HG03520 (cell line): ENCODE data around the gene SORCS2.
"Not testable (repeated sequence)": the region's sequence is repeated elsewhere in the genome, so short reads cannot be mapped to it uniquely, and the experiment has no call there.

Source experiments
- ATAC-seq: cut with Tn5 transposase; IDR thresholded peaks from one replicate; pipeline ENCODE4 v1.9.1; 2021; ENCODE audit warnings: mild to moderate bottlenecking, moderate library complexity; ENCODE audit not compliant: unreplicated experiment

Gene SORCS2

DNA sequence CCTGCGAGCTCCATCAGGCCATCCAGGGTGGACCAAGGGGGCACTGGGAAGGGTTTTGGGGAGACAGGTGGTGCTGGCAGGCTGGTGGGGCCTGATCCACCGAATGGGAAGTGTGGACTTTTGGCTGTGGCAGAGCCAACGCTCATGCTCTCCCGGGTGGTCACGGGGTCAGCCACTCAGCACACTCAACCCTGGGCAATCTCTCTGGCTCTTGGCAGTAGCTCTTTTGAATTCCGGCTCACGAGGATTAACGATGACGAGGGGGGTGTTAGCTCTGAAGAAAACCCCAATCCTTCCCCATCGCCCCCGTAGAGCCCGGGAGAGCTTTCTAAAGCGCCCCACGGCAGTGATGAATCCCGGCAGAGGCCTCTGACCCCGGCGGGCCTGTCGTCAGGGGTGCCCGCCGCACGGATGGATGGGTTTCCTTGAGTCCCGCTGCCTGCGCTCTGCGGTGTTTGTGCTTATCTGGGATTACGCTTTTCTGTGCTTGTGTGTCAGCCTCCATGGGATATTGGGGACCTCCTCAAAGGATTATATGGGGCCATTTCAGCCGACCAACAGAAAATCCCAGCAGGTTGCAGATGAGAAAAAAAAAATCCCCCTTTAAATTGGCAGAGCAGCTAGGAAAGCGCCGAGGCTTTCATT, 399.2 kb downstream of the SORCS2 start:
- ATAC-seq, result no peak

DNA sequence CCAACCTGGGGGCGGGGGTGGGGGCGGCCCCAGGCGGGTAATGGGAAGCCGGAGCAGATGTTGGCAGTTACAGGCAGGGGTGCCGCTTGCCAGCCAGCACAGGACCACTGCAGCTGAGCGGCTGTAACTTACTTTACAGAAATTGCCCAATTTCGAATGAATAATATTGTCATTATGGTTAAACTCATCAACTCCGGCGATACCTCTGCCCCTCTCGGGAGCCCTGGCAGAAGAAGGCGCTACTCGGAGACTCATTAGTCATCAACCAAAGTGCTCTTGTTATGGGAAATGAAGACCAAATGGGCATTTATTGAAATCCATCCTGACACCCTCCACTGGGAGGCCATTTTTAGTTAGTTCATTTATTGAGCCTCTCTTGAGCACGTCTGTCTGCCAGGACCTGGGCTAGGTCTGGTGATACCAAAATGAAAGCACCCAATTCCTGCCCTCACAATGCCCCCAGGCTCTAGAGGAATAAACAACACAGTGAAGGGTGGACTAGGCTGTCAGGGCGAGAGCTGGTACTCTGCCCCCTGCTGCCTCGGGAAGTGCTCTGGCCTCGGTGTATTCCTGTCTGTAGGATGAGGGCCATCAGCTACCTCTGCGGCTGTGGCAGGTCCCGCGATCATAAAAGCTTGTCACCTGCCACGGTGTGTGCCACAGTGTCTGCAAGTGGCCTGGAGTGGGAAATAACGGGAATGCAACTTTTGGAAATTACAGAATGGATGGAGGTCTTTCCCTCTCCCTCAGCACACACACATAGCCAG, 401.5 kb downstream of the SORCS2 start:
- ATAC-seq, result no peak

DNA sequence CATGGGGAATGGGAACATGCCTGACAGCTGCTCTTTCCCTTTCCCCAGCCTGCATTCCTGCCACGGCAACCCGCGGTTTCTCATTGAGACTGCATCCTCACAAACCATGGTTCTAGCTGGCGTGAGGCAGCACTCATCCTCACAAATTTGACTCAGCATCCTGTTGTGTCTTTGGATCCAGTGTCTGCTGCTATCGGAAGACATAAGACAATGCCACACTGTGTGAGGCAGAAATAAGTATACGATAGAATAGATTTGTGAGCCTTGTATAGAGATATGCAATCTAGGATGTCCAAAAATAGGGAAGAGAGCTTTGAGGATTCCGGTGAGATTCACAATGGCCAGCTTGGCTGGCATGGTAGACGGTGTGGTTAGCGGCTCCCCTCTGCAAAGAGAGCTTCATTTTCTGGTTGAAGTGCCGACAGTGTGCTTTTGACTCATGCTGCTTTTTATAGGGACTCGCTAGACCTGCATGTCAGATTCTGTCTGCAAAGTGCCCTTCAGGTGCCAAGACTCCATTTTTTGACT, 403.7 kb downstream of the SORCS2 start:
- no peak for ATAC-seq

DNA sequence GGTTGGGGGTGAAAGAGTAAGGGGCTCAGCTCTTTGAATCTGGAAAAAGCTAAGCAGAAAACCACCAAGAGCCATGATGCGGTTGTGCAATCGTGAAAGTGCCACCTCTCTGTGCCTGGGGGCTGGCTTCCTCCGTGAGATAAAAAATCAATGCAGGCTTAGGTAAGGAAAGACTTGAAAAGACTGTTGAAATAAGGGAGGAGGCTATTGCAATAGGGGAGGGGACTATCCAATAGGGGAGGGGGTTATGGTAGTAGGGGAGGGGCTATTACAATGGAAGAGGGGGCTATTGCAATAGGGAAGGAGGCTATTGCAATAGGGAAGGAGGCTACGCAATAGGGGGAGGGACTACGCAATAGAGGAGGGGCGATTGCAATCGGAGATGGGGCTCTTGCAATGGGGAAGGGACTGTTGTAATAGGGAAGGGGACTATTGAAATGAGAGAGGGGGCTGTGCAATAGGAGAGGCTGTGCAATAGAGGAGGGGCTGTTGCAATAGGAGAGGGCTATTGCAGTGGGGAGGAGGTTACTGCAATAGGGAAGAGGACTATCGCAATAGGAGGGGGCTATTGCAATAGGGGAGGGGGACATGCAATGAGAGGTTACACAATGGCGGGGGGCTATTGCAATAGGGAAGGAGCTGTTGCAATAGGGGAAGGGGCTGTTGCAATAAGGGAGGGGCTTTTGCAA, 404.7 kb downstream of the SORCS2 start:
- ATAC-seq, result no peak

DNA sequence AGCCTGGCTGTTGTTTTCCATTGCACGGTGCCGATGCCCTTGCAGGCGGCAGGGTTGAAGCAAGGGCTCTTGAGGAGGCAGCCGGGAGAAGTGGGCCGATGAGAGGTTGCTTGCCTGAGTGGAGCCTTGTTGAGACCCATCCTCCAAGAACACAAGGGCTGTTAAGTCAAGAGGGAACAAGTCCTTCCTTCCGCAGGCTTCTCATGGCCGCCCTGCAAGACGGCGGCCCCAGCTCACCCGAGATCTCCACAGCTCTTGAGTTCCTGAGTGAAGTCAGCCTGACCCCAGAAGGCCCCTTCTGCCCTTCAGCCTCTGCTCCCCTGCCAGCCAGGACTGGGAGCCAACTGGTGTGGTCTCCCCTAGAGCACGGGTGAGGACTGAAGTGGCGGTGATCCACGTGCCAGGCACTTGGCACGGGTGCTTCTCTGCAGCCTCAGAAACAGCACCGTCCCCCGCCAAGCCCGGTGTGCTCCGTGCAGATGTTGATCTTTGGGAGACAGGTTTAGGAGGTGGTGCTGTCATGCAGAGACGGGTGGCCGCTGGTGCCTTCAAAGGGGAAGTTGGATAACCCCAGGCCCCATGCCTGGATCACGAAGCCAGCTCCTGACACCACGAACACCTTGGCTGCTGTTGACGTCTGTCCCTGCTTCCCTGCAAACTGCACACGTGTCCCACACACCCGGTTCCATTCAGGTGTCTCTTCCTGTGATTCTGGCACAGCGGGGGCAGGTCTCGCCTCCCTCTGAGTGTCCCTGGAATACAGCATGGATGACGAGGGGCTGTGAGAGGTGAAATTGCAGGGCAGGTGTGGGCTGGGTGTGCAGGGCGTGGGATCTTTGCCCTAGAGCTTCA, 406.8 kb downstream of the SORCS2 start:
- no peak for ATAC-seq

DNA sequence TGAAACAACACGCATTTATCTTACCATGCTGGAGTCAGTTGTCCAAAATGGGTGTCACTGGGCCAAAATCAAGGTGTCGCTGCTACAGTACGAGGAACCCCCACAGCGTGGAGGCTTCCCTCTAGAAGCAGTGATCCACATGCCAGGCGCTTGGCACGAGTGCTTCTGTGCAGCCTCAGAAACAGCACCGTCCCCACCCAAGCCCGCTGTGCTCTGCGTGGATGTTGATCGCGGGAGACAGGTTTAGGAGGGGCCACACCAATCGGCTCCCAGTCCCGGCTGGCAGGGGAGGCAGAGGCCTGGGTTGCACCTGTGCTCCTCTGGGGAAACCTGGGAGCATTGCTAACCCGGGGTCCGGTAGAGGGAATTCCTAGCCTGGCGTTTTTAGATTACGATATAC, 407.9 kb downstream of the SORCS2 start:
- ATAC-seq, result no peak

DNA sequence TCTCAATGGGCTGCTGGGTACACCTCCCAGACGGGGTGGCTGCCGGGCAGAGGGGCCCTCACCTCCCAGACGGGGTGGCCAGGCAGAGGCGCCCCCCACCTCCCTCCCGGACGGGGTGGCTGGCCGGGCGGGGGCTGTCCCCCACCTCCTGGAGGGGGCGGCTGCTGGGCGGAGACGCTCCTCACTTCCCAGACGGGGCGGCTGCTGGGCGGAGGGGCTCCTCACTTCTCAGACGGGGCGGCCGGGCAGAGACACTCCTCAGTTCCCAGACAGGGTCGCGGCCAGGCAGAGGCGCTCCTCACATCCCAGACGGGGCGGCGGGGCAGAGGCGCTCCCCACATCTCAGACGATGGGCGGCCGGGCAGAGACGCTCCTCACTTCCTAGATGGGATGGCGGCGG, 409.8 kb downstream of the SORCS2 start:
- ATAC-seq, result not testable (repeated sequence)

DNA sequence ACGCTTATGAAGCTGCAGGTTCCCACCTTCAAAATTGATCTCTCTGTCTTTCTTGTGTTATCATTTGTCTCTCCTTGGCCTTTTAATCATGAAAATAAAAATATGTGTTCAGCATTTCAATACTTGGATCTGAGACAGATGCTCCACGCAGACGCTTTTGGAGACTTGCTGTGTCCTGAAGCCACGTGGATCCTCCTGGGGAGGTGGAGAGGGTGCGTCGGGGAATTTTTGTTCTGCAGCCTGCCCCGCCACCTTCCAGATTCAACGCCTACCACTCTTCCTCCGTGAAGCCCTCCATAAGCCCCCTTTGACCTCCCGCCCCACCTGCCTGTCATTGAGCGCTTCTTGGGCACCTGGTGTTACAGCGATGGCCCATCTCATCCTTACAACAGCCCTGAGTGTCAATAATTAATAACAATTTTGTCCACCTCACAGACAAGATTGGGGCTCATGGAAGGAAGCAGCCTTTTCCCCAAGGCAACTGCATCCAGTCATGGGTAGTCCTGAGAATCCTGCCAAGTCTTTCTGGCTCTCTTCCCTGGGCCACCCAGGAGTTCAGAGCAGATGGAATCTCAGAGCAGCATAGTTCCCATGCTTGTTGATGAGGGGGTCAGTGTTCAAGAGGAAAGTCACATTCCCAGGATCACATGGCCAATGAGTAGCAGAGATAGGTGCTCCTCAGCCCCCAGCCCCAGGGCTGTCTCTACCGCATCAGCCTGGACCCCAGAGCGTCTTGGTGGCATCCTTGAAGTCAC, 415.0 kb downstream of the SORCS2 start:
- no peak for ATAC-seq

DNA sequence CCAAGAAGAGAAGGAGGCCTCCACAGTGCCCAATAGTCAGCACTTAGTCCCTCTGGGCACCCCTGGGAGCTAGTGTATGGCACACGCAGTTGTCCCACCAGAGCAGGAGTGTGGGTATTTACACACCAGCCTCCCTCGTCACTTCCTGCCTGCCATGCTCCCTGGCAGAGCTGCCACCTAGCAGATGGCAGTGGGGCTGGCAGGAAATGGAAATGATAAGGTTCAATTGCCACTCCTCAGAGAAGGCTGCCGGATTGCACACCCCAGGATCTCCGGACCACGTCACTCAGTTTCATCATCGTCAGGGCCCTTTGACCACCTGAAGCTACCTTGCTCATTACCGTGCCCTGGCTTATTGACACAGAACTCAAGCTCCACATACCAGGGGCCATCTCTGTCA, 415.7 kb downstream of the SORCS2 start:
- ATAC-seq, result no peak

DNA sequence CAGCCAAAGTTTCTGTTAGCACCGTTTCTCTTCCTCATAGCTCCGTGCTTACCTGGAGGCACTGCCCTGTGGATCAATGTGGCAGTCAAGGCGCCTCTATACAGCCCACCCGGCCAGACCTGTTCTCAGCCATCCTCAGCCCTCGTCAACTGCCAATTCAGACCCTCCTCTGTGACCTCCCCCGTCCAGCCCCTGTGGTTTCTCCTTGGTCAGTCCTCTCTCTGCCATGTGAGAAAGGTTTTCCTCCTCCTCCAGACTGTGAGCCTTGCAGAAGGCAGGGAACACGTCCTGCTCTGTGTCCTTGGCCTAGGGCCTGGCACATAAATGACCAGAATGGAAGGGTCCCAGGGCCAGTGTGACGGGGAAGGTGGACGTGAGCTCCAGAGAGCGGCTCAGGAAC, 417.0 kb downstream of the SORCS2 start:
- no peak for ATAC-seq

DNA sequence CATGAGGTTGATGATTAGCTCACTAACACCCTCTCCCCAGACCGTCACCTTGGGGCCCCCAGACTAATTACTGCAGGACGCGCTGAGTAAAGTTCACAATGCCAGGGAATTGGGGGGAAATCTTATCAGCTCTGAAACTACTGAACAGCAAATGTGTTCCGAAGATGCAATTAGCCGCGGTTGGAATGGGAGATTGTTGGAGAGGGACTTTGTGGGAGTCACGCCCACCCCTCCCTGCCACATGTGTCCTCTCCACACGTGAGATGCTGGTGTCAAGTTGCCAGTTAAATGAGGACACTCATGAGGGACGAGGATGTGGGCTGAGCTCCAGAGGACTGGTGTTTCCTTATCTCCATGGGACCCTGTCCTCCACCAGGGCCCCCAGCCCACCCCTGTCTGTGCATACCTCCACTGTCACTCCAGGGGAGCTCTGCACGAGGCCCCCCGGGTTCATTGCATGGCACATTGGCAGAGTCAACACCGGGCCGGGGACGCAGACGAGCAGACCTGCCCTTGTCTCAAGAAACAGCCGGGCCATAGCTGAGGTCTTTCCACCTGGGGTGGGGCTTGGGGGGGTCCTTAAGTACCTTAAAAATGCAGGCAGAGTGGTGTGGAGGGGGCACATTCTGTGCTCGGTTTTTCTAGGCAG, 417.8 kb downstream of the SORCS2 start:
- ATAC-seq, result no peak

DNA sequence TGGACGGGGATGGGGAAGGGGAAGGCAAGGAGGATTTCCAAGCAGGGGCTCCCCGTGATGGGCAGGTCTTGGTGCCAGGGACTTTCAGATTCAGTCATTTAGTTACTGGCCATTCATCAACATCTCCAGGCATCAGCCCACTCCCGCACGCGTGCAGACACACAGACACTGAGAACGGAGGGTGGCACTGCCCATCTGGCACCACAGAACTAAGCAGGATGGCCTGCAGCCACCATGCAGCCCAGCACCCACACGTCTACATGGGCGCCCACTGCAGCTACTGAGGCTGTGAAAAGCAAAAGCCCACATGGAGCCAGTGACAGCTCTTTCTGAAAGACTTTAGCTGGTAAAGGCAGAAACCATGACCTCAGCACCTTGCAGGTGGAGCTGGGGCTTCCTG, 418.5 kb downstream of the SORCS2 start:
- no peak for ATAC-seq

DNA sequence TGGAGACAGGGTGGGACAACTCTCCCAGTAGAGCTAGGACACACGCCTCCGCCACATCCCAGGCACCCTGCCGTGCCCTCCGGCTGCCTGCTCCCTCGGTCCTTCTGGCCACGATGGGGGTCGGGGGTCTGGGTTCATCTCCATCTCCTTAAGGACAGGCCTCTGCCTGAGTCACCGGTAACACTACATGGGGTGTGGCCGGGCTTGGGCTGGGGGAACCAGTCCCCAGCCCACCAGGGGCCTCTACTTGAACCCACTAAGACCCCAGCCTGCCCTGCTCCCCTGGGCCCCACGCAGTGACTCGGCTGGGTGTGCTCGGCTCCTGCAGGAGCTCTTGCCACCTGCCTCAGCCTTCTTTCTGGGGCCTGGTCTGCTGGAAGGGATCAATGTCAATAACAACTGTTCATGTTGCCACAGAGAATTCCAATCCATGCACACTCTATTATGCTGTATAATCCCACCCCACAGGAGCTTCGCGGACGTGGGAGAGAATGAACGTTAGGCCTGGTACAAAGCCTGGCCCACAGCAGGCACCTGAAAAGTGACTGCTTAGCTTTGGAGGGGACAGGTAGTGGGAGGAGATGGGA, 420.1 kb downstream of the SORCS2 start:
- no peak for ATAC-seq

DNA sequence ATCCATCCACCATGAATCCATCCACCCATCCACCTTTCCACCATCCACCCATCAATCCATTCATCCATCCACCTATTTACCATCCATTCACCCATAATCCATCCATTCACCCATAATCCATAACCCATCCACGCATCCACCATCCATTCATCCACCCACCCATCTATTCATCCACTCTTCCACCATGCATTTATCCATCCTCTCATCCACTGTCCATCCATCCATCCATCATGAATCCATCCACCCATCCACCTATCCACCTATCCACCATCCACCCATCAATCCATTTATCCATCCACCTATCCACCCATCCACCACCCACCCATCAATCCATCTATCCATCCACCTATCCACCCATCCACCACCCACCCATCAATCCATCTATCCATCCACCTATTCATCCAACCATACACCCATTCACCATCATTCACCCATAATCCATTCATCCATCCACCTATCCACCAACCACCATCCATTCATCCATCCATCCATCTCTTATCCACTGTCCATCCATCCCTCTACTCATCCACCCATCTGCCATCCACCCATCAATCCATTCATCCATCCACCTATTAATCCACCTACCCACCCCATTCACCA, 422.1 kb downstream of the SORCS2 start:
- no peak for ATAC-seq

DNA sequence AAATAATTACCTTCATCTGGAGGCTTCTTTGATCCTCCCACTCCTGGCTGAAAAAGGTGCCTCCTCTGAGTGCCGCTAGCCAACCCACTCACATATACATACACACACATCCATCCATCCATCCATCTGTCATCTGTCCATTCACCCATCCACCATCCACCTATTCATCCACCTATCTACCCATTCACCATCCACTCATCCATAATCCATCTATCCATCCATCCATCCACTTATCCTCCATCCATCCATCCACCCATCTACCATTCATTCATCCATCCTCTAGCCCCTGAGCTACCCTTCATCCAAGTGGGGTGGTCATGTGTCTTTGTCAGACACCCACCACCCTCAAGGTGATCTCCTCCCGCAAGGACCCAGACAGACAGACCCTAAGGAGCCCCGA, 423.9 kb downstream of the SORCS2 start:
- ATAC-seq, result no peak

DNA sequence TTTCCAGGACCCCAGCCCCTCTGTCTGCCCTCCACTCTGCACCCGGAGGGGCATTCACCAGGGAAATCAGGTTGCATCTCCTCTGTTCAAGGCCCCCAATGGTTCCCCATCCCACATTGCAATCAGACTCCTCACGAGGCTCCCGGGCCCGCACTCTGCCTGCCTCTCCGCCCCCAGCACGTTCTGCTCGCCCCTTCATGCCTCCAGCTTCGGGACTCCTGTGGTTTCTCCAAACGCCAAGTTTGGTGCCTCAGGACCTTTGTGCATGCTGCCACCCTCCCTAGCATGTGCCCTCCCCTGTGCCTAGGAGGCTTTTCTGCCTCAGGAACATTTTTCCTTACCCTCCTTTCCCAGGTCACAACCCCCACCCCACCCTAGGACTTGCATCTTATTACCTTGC, 426.0 kb downstream of the SORCS2 start:
- ATAC-seq, result no peak

DNA sequence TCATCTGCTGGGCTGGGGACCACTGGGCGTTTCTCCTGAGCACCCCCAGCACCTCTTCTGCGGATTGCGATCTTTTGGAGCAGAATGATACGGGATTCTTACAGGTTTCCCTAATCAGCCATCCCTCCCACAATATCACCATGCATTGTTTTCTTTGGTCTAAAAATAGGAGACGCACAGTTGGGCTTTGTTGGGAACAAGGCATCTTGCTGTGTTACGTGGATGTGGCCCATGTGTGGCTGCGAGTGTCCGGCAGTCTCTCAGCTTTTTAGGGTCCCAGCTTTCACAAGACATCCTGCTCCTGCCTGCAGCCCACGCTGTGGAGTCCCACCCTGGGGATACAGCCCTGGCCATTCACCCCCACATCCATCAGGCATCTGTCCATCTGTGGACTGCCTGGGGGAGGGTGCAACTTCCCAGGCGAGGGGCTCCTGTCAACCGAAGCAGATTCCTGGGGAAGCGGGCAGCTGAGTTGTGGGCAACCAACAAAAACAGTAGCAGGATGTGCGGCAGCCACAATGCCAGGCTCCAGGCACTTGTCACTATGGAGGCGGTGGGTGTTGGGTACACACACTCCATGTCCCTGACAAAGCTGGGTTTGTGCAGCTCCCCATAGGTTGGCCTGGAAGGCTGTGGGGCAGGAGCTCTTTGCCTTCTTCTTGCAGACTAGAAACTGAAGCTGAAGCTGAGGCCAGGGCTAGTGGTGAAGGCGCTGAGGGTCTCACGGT, 427.9 kb downstream of the SORCS2 start:
- ATAC-seq, result no peak

DNA sequence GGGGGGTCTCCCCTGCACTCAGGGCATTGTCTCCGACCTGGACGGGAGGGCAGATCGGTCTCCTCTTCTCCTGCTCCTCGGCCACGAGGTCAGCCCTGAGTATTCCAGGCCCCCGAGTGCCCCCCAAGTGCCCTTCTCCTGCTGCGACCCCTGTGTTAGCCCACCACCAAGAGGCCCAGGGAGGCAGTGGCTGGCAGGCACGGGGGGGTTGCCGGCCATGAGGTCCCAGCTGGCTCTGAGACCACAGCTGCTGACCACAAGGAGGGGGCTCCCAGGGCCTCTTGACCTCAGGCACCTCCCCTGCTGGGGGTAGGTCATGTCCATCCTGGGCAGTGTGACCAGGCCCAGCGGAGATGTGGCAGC, 428.5 kb downstream of the SORCS2 start:
- ATAC-seq, result no peak
